NCI-H226 (cell line): ENCODE measurements around the gene IMPA2.
A peak's percentile ranks its signal among the peaks of the same experiment; 100 is the strongest.
"Not testable (repeated sequence)": the region's sequence is repeated elsewhere in the genome, so short reads cannot be mapped to it uniquely, and the experiment has no call there.

Experiments
- DNase-seq: peaks from one replicate; pipeline ENCODE4 v3.0.0-alpha.2; 2015

The IMPA2 gene

GRCh38 chr18:11981192-11981542 lies at the start of gene IMPA2:
Gene IMPA2 (plus strand): TSS chr18:11981507. CDS start chr18:11981670, 163 bp downstream.
- no peak for DNase-seq

GRCh38 chr18:11932393-11932792 lies 48.9 kb upstream of the IMPA2 start:
- no peak for DNase-seq

GRCh38 chr18:11937874-11938478 lies 43.3 kb upstream of the IMPA2 start:
- DNase-seq: peak; percentile 36

- DNase-seq: no peak
Measured at GRCh38 chr18:11940956-11941355, 40.4 kb upstream of the IMPA2 start.

- no peak for DNase-seq
Measured at GRCh38 chr18:11943551-11943950, 37.8 kb upstream of the IMPA2 start.

GRCh38 chr18:11944252-11944651 lies 37.1 kb upstream of the IMPA2 start:
- DNase-seq: no peak

- no peak for DNase-seq
Measured at GRCh38 chr18:11944786-11945185, 36.5 kb upstream of the IMPA2 start.

GRCh38 chr18:11945834-11946659 lies 35.3 kb upstream of the IMPA2 start:
- not testable (repeated sequence) for DNase-seq

GRCh38 chr18:11946756-11947155 lies 34.6 kb upstream of the IMPA2 start:
- peak; percentile 27 for DNase-seq

- peak; percentile 90 for DNase-seq
Measured at GRCh38 chr18:11947214-11948191, 33.8 kb upstream of the IMPA2 start.

GRCh38 chr18:11948852-11949523 lies 32.3 kb upstream of the IMPA2 start:
- DNase-seq: no peak

- DNase-seq: no peak
Measured at GRCh38 chr18:11950824-11951223, 30.5 kb upstream of the IMPA2 start.

- no peak for DNase-seq
Measured at GRCh38 chr18:11951390-11951851, 29.9 kb upstream of the IMPA2 start.

- no peak for DNase-seq
Measured at GRCh38 chr18:11953113-11953512, 28.2 kb upstream of the IMPA2 start.

- DNase-seq: no peak
Measured at GRCh38 chr18:11955239-11956029, 25.9 kb upstream of the IMPA2 start.

GRCh38 chr18:11956371-11957308 lies 24.7 kb upstream of the IMPA2 start:
- DNase-seq: no peak

GRCh38 chr18:11957636-11958035 lies 23.7 kb upstream of the IMPA2 start:
- no peak for DNase-seq

- not testable (repeated sequence) for DNase-seq
Measured at GRCh38 chr18:11959651-11960050, 21.7 kb upstream of the IMPA2 start.

GRCh38 chr18:11960743-11961380 lies 20.4 kb upstream of the IMPA2 start:
- no peak for DNase-seq

GRCh38 chr18:11962597-11962996 lies 18.7 kb upstream of the IMPA2 start:
- DNase-seq: no peak
